Ovary (tissue), 3 donors: ENCODE results near the gene ARHGEF35.
"Not testable (repeated sequence)": the region's sequence is repeated elsewhere in the genome, so short reads cannot be mapped to it uniquely, and the experiment has no call there.

Experiments
- EP300 ChIP-seq: sonication (generic); formaldehyde crosslinking; IDR thresholded peaks from one replicate; pipeline ENCODE4 v1.6.1; 2017; ENCODE audit warnings: antibody characterized with exemption
- POLR2A ChIP-seq: fragments of 450-650 bp; IDR thresholded peaks from one replicate; pipeline ENCODE4 v1.6.1; 2017; ENCODE audit warnings: antibody characterized with exemption, mild to moderate bottlenecking, moderate library complexity
- TF ChIP-seq, protein P1 (sequence below), 3 donors: fragments of 450-650 bp in 2 of 3; fragments of 200-600 bp in 1 of 3; IDR thresholded peaks; one replicate each; pipeline versions ENCODE4 v1.5.1 to v1.8.0; 2016 to 2022; ENCODE audit warnings: antibody characterized with exemption in 3 of 3, mild to moderate bottlenecking in 1 of 3
- donor health status: DM: no; HTN: no; CAD: no.

DNA sequence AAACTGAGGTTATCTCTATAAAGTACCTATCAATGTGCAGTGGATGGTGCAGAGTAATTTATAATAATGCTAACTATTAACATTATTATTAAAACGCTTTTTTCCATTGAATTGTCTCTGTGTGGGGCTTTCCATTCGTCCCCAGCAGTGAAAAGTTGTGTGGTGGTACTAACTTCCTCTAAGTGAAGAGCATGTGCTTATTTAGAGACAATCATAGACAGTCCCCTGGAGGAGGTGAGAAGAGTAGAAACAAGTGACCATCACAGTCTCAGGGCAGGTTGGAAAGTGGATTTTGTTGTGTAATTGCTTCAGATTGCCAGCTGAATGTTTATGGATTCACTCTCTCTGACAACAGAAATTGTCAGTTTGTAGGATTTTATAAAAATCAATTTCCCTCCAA lies 35.4 kb upstream of the ARHGEF35 start:
- TF ChIP-seq EP300, POLR2A: not testable (repeated sequence)
- TF ChIP-seq, protein P1, sequence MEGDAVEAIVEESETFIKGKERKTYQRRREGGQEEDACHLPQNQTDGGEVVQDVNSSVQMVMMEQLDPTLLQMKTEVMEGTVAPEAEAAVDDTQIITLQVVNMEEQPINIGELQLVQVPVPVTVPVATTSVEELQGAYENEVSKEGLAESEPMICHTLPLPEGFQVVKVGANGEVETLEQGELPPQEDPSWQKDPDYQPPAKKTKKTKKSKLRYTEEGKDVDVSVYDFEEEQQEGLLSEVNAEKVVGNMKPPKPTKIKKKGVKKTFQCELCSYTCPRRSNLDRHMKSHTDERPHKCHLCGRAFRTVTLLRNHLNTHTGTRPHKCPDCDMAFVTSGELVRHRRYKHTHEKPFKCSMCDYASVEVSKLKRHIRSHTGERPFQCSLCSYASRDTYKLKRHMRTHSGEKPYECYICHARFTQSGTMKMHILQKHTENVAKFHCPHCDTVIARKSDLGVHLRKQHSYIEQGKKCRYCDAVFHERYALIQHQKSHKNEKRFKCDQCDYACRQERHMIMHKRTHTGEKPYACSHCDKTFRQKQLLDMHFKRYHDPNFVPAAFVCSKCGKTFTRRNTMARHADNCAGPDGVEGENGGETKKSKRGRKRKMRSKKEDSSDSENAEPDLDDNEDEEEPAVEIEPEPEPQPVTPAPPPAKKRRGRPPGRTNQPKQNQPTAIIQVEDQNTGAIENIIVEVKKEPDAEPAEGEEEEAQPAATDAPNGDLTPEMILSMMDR (IDR thresholded peaks at IDR 0.05): not testable (repeated sequence)
